SK-N-SH treated with all-trans-retinoic acid at 6 μM for 48 hours (cell line): ENCODE measurements around the gene AFG1L.

ENCODE experiments used
- ATAC-seq: fragments of 200-7000 bp; cut with Tn5 transposase; 3 replicates; pipeline ENCODE4 v1.9.1; 2020; ENCODE audit warnings: mild to moderate bottlenecking, moderate library complexity
- ARNTL ChIP-seq: fragments of 450-650 bp; formaldehyde crosslinking; IDR thresholded peaks from 2 replicates; pipeline ENCODE4 v1.5.0; 2020; ENCODE audit warnings: low read depth, mild to moderate bottlenecking, moderate library complexity, borderline replicate concordance
- CREB5 ChIP-seq: fragments of 250-450 bp; sonication (Bioruptor Pico); IDR thresholded peaks from 2 replicates; pipeline ENCODE4 v1.5.1; 2020; ENCODE audit warnings: low read depth, mild to moderate bottlenecking, moderate library complexity
- CSDC2 ChIP-seq: fragments of 250-450 bp; sonication (Bioruptor Pico); IDR thresholded peaks from 2 replicates; pipeline ENCODE4 v1.5.0; 2020; ENCODE audit warnings: mild to moderate bottlenecking, moderate library complexity
- ESRRG ChIP-seq: fragments of 250-450 bp; sonication (Bioruptor Pico); IDR thresholded peaks from 2 replicates; pipeline ENCODE4 v1.6.1; 2021; ENCODE audit warnings: mild to moderate bottlenecking
- GLIS3 ChIP-seq: fragments of 250-450 bp; sonication (Bioruptor Pico); IDR thresholded peaks from 2 replicates; pipeline ENCODE4 v1.5.0; 2020; ENCODE audit warnings: mild to moderate bottlenecking, moderate library complexity
- ISL1 ChIP-seq: fragments of 250-450 bp; sonication (Bioruptor Pico); IDR thresholded peaks from 2 replicates; pipeline ENCODE4 v2.1.2; 2022; ENCODE audit warnings: mild to moderate bottlenecking, moderate library complexity
- OSR1 ChIP-seq: fragments of 250-450 bp; sonication (Bioruptor Pico); IDR thresholded peaks from 2 replicates; pipeline ENCODE4 v1.8.0; 2022; ENCODE audit warnings: moderate library complexity, mild to moderate bottlenecking, inconsistent platforms
- PATZ1 ChIP-seq: fragments of 250-450 bp; sonication (Bioruptor Pico); IDR thresholded peaks from 2 replicates; pipeline ENCODE4 v1.8.0; 2020; ENCODE audit warnings: mild to moderate bottlenecking, moderate library complexity, borderline replicate concordance
- PPARA ChIP-seq: fragments of 250-450 bp; sonication (Bioruptor Pico); IDR thresholded peaks from 2 replicates; pipeline ENCODE4 v1.5.0; 2020; ENCODE audit warnings: mild to moderate bottlenecking, borderline replicate concordance
- RARB ChIP-seq: fragments of 250-450 bp; sonication (Bioruptor Pico); IDR thresholded peaks from 2 replicates; pipeline ENCODE4 v1.8.0; 2021; ENCODE audit warnings: mild to moderate bottlenecking, moderate library complexity
- SNAI2 ChIP-seq: fragments of 250-450 bp; sonication (Bioruptor Pico); IDR thresholded peaks from 2 replicates; pipeline ENCODE4 v1.5.0; 2020; ENCODE audit warnings: mild to moderate bottlenecking, moderate library complexity
- TOX ChIP-seq: fragments of 250-450 bp; sonication (Bioruptor Pico); IDR thresholded peaks from 2 replicates; pipeline ENCODE4 v1.8.0; 2021; ENCODE audit warnings: mild to moderate bottlenecking, moderate library complexity, borderline replicate concordance
- ZC3H10 ChIP-seq: fragments of 250-450 bp; sonication (Bioruptor Pico); IDR thresholded peaks from 2 replicates; pipeline ENCODE4 v1.5.1; 2021; ENCODE audit warnings: mild to moderate bottlenecking, moderate library complexity
- ZFP3 ChIP-seq: fragments of 250-450 bp; sonication (Bioruptor Pico); IDR thresholded peaks from 2 replicates; pipeline ENCODE4 v1.5.0; 2020; ENCODE audit warnings: mild to moderate bottlenecking, moderate library complexity
- ZFP30 ChIP-seq: fragments of 450-650 bp; formaldehyde crosslinking; IDR thresholded peaks from 2 replicates; pipeline ENCODE4 v1.5.0; 2022; ENCODE audit warnings: mild to moderate bottlenecking, moderate library complexity
- ZNF565 ChIP-seq: fragments of 450-650 bp; formaldehyde crosslinking; conservative IDR thresholded peaks from 2 replicates; pipeline ENCODE4 v1.5.0; 2020; ENCODE audit warnings: low read depth, mild to moderate bottlenecking, moderate library complexity
- ZNF70 ChIP-seq: fragments of 450-650 bp; formaldehyde crosslinking; IDR thresholded peaks from 2 replicates; pipeline ENCODE4 v1.5.0; 2020; ENCODE audit warnings: mild to moderate bottlenecking, moderate library complexity
- ZNF8 ChIP-seq: fragments of 450-650 bp; formaldehyde crosslinking; IDR thresholded peaks from 2 replicates; pipeline ENCODE4 v1.5.0; 2020; ENCODE audit warnings: mild to moderate bottlenecking, moderate library complexity
- TF ChIP-seq, protein P1 (sequence below): fragments of 250-450 bp; sonication (Bioruptor Pico); IDR thresholded peaks from 2 replicates; pipeline ENCODE4 v1.5.0; 2020; ENCODE audit warnings: mild to moderate bottlenecking, moderate library complexity
- TF ChIP-seq, protein P2 (sequence below): fragments of 250-450 bp; sonication (Bioruptor Pico); IDR thresholded peaks from 2 replicates; pipeline ENCODE4 v1.5.1; 2021; ENCODE audit warnings: mild to moderate bottlenecking, moderate library complexity
- TF ChIP-seq, protein P3 (sequence below): fragments of 250-450 bp; sonication (Bioruptor Pico); IDR thresholded peaks from 2 replicates; pipeline ENCODE4 v1.8.0; 2021; ENCODE audit warnings: low read depth, mild to moderate bottlenecking, moderate library complexity, borderline replicate concordance

AFG1L gene

DNA sequence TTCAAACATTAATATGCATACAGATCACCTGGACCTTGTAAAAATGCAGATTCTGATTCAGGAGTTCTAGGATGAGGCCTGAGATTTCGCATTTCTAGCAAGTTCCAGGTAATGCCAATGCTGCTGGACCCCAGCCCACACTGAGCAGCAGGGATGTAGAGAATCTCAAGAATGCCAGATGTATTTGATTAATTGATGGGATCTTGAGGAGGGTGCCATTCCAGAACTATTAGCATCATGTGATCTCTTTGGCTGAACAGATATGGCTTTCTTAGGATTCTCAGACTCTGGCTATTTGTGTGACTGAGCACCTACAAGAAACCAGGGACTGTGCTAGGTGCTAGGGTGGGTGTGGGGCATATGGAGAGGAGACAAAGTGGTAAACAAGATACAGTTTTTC, 17.6 kb upstream of the AFG1L start:
- ATAC-seq, result peak; percentile 58

DNA sequence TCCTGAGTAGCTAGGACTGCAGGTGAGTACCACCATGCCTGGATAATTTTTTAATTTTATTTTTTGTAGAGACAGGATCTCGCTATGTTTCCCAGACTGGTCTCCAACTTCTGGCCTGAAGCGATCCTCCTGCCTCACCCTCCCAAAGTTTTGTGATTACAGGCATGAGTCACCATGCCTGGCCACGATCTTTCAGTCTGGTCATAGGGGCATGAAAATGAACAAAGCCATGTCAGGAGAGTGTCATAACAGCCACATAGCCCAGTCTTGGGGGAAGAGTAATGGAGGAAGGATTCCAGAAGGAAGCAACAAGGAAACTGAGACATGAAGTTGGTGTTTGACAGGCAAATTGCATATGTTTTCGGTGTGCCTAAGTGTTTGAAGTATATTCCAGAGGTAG, 17.0 kb upstream of the AFG1L start:
- ATAC-seq, result no peak
- TF ChIP-seq ARNTL (CRISPR knock-in tag), result no peak
- TF ChIP-seq ISL1, result no peak
- no peak for TF ChIP-seq GLIS3 (CRISPR knock-in tag)
- no peak for TF ChIP-seq ZC3H10 (CRISPR knock-in tag)
- TF ChIP-seq TOX (CRISPR knock-in tag), result no peak
- TF ChIP-seq ZNF565 (CRISPR knock-in tag), result no peak
- TF ChIP-seq, protein P1, sequence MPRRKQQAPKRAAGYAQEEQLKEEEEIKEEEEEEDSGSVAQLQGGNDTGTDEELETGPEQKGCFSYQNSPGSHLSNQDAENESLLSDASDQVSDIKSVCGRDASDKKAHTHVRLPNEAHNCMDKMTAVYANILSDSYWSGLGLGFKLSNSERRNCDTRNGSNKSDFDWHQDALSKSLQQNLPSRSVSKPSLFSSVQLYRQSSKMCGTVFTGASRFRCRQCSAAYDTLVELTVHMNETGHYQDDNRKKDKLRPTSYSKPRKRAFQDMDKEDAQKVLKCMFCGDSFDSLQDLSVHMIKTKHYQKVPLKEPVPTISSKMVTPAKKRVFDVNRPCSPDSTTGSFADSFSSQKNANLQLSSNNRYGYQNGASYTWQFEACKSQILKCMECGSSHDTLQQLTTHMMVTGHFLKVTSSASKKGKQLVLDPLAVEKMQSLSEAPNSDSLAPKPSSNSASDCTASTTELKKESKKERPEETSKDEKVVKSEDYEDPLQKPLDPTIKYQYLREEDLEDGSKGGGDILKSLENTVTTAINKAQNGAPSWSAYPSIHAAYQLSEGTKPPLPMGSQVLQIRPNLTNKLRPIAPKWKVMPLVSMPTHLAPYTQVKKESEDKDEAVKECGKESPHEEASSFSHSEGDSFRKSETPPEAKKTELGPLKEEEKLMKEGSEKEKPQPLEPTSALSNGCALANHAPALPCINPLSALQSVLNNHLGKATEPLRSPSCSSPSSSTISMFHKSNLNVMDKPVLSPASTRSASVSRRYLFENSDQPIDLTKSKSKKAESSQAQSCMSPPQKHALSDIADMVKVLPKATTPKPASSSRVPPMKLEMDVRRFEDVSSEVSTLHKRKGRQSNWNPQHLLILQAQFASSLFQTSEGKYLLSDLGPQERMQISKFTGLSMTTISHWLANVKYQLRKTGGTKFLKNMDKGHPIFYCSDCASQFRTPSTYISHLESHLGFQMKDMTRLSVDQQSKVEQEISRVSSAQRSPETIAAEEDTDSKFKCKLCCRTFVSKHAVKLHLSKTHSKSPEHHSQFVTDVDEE (CRISPR knock-in tag), result no peak

More for the DNA sequence above, 17.6 kb upstream of the AFG1L start:
- TF ChIP-seq, protein P1 (CRISPR knock-in tag), result no peak
- TF ChIP-seq PPARA (CRISPR knock-in tag) (no peak), RARB (CRISPR knock-in tag) (no peak), CSDC2 (no peak), SNAI2 (no peak), TOX (CRISPR knock-in tag) (no peak), OSR1 (no peak), PATZ1 (CRISPR knock-in tag) (no peak), ZFP3 (CRISPR knock-in tag) (no peak), ISL1 (no peak), ZNF8 (CRISPR knock-in tag) (no peak), CREB5 (no peak), ESRRG (CRISPR knock-in tag) (no peak), ZNF565 (CRISPR knock-in tag) (no peak), ZC3H10 (CRISPR knock-in tag) (no peak), ZNF70 (no peak), ZFP30 (CRISPR knock-in tag) (no peak)
- TF ChIP-seq, protein P2, sequence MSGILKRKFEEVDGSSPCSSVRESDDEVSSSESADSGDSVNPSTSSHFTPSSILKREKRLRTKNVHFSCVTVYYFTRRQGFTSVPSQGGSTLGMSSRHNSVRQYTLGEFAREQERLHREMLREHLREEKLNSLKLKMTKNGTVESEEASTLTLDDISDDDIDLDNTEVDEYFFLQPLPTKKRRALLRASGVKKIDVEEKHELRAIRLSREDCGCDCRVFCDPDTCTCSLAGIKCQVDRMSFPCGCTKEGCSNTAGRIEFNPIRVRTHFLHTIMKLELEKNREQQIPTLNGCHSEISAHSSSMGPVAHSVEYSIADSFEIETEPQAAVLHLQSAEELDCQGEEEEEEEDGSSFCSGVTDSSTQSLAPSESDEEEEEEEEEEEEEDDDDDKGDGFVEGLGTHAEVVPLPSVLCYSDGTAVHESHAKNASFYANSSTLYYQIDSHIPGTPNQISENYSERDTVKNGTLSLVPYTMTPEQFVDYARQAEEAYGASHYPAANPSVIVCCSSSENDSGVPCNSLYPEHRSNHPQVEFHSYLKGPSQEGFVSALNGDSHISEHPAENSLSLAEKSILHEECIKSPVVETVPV (CRISPR knock-in tag), result no peak
- TF ChIP-seq, protein P3, sequence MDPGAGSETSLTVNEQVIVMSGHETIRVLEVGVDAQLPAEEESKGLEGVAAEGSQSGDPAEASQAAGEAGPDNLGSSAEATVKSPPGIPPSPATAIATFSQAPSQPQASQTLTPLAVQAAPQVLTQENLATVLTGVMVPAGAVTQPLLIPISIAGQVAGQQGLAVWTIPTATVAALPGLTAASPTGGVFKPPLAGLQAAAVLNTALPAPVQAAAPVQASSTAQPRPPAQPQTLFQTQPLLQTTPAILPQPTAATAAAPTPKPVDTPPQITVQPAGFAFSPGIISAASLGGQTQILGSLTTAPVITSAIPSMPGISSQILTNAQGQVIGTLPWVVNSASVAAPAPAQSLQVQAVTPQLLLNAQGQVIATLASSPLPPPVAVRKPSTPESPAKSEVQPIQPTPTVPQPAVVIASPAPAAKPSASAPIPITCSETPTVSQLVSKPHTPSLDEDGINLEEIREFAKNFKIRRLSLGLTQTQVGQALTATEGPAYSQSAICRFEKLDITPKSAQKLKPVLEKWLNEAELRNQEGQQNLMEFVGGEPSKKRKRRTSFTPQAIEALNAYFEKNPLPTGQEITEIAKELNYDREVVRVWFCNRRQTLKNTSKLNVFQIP (CRISPR knock-in tag), result no peak
